Adipose tissue (tissue), 3 donors: ENCODE measurements around the gene LEFTY1. TPM values are rescaled to one million over a fixed set of nuclear protein-coding genes. Genes with fewer than 3 reads are reported as not detected.

Experiments used
- H3K27ac ChIP-seq: one replicate; pipeline ENCODE4 v1.5.1; 2013; ENCODE audit warnings: low read depth, low read length
- WGBS, 3 donors: extraction: QIAGEN DNeasy Blood & Tissue Kit; methylation state at CpG; one replicate each; pipeline ENCODE4 v1.1.7; 2013; 5-methylcytosine and 5-hydroxymethylcytosine counted together
- polyA plus RNA-seq, 3 donors: library from polyadenylated mRNA; stranded (reverse); fragments of 200-250 nt; gene quantifications; one replicate each; pipeline ENCODE4 v1.2.3, GENCODE V29; 2013
- donor health status: healthy with polysubstance abuse.
- donor health status: Bipolar disorder and iron deficiency.
- donor health status: healthy.

The LEFTY1 gene
- polyA plus RNA-seq, 3 donors = 0.18 to 60.5 TPM; not detected in 1

DNA sequence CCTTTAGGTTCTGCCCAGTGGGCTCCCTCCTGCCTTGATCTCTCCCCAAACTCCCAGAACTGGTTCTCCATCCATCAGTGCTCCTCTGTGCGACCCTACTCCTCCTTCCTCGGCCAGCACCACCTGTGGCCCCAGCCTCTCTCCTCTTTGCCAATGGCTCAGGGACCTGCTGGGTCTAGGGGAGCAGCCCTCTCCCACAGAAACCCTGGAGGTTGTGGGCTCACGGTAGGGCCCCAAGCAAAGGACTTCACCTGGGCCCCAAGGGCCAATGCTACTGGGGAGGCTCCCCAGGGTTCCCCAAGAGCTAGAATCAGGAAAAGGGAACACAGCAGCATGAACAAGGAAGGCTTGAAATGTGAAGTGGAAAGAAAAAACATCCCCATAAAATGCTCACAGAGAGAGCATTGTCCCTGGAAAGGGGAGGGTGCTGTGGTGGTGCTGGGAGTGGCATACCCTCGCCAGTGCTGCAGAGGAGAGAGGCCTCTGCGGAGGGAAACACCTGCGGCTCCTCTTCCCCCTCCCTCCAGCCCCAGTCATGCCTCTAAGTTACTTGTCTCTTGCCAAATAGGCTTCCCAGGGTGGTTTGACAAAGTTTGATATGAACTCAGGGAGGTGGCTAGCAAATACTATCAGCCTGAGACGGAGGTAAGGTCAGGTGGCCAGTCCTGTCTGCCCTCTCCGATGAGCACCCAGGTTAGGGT, 9.3 kb downstream of the LEFTY1 start:
- no peak overlapping the region for H3K27ac ChIP-seq
- 27 to 59% (median 56%) methylated on average over 6 to 8 of the region's 8 CpGs for WGBS, 3 donors

DNA sequence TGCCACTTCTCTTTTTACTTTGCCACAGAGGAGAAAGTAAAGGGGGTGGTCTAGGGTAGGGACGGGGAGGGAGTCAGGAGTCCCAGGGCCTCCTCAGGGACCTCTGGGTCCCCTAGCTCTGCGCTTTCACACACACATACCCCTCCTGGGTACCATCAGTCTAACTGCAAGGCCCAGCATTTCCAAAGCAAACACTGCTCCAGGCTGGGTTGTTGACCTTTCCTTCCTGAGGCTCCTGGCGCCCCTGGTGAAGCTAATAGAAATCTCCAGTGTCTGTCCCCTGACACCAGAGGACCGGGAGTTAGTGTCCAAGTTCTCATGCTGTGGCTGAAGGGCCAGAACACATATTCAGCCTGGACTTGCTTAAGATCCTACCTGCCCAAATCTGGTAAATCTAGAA, 10.7 kb downstream of the LEFTY1 start:
- 58 to 77% (median 70%) methylated on average over 4 of the region's 4 CpGs for WGBS, 3 donors

DNA sequence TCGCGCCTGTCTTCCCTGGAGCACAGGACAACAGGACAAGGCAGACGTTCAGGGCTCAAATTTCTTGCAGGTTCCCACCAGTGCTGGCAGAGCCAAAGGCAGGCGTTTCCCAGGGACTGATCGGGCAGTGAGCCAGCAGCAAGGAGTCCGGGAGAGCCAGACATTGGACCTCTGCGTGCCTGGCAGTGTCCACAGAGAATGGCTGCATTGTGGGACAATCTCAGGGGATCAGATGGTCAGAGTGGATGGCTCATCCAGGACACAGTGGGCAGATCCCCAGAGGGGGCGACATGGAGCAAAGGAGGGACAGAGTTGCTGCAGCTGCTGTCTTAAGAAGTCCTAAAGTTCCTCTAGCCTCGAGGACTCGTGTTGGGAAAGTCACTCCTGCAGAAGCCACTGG, 11.4 kb downstream of the LEFTY1 start:
- no peak overlapping the region for H3K27ac ChIP-seq
- WGBS, 3 donors = 30 to 47% (median 46%) methylated on average over 10 of the region's 10 CpGs

More for the DNA sequence above, 10.7 kb downstream of the LEFTY1 start:
- no peak overlapping the region for H3K27ac ChIP-seq

DNA sequence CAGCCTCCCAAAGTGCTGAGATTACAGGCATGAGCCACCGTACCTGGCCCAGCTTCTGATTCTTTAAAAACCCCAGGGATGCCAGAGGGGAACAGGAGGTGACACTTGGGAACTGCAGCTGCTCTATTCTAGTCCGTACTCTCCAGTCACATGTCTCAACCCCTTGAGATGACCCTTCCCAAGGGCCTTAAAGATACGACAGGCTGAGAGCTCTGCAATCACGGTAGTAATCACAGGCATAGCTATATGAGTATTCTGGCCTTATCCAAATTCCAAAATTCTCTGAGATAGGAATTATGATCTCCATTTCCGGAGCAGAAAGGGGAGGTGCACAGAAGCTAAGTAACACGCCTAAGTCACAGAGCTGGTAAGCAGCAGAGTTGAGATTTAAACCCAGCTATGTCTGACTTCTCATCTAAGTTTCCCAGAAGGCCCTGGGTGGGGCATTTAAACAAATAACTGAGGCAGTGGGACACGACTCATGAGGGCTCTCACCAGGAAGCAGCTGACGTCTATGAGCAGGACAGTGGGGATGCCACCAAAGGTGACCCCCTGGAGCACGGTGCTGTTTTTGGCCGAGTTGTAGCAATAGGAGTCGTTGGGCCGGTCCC, 11.9 kb downstream of the LEFTY1 start:
- H3K27ac ChIP-seq = no peak overlapping the region
- WGBS, 3 donors = 68 to 81% (median 69%) methylated on average over 12 of the region's 12 CpGs

- H3K27ac ChIP-seq = no peak overlapping the region
- WGBS, 3 donors = 61 to 91% (median 87%) methylated on average over 12 of the region's 12 CpGs
Observed at GRCh38 chr1:225875044-225875815, 13.7 kb downstream of the LEFTY1 start.

DNA sequence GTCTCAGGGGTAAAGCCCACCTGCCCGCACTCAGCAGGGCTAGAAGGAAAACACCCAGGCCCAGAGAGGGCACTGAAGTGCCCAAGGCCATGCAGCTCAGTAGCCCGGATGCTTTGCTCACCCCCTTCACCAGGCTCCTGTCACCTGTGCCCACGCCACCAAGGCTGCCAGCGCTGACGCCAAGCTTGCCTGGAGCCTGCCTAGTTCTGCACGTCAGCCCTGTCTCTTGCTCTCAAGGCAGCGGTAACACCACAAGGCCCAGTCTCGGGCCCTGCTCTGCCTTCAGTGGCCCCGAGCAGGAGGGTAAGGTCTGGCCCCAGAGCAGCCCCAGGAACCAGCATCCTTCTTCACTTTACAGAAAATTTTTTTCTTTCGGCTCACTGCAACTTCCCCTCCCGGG, 14.5 kb downstream of the LEFTY1 start:
- H3K27ac ChIP-seq = no peak overlapping the region
- 90 to 98% (median 94%) methylated on average over 11 of the region's 11 CpGs for WGBS, 3 donors

DNA sequence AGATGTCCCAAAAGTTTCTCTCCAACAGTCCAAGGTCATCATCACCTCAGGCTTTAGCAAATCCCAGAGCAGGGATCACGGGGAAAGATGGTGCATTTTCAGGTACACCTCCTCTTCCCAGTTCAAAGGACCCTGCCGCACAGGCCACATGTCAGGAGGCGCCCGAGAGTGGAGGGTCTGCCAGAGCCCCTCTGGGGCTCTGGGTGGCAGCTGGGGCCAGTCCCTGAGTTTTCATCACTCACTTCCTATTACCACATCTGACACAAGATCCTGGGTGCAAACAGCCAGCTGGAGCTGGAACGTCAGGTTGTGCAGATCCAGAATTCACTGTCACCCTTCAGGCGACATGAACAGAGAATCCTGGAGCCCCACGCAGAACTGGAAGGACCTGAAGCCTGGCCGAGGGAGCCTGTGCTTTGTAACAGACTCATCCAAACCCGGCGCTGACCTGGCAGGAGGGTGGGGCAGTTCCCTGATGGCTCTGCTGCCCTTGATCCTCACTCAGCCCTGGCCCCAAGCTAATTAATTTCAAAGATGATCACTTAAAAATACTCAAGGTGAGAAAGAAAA, 15.6 kb downstream of the LEFTY1 start:
- 80 to 85% (median 83%) methylated on average over 10 of the region's 10 CpGs for WGBS, 3 donors
- H3K27ac ChIP-seq = no peak overlapping the region

DNA sequence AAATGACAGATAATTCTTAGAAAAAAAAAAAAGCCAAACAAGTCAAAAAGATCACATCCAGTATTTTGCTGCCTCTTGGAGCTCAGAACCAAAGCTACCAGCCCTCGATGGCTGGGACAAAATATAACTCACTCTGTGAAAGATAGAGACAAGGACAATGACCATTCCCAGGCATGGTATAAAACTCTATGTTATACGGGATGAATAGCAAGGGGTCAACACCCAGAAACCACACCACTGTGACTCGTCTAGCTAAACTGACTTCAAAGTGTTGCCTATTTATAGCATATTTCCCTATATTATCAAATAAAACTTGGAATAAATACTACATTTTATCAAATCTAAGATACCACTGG, 16.9 kb downstream of the LEFTY1 start:
- H3K27ac ChIP-seq = no peak overlapping the region
- WGBS, 3 donors = 67 to 81% (median 81%) methylated on average over 3 of the region's 3 CpGs

DNA sequence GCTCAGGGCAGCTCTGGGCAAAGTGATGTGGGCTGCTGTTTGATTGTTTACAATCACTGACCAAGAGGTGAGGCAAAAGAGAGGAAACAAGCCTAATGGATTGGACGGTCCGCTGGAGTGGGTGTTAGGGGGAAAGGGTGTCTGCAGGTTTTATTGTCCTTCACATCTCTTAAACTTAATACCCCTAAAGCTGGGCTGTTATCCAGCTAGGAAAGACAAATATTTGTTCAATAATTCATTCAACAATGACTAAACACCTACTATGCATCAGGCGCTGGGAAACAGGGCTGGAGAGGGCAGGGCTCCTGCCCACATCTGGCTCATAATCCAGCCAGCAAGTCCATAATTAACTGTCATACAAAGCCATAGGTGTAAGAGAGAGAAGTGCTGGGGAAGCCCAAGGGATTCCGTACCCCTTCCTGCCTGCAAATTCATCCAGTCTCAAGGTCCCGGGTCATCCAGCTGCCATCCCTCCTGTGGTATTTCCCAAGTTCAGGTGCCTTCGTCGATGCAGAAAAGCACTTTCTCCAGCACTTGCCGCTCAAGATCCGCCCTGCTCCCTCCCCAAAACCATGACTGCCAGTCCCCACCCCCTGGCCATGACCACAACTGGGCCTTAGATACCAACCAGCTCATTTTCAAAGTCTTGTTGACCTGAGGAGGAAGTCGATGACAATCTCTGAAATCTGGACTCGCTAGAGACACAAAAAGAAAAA, 17.4 kb downstream of the LEFTY1 start:
- 58 to 79% (median 78%) methylated on average over 11 of the region's 11 CpGs for whole genome bisulfite sequencing, 3 donors
- no peak overlapping the region for H3K27ac ChIP-seq

GRCh38 chr1:225870911-225871310, 18.0 kb downstream of the LEFTY1 start:
- WGBS, 3 donors = 60 to 72% (median 69%) methylated on average over 3 of the region's 3 CpGs
- H3K27ac ChIP-seq = no peak overlapping the region

DNA sequence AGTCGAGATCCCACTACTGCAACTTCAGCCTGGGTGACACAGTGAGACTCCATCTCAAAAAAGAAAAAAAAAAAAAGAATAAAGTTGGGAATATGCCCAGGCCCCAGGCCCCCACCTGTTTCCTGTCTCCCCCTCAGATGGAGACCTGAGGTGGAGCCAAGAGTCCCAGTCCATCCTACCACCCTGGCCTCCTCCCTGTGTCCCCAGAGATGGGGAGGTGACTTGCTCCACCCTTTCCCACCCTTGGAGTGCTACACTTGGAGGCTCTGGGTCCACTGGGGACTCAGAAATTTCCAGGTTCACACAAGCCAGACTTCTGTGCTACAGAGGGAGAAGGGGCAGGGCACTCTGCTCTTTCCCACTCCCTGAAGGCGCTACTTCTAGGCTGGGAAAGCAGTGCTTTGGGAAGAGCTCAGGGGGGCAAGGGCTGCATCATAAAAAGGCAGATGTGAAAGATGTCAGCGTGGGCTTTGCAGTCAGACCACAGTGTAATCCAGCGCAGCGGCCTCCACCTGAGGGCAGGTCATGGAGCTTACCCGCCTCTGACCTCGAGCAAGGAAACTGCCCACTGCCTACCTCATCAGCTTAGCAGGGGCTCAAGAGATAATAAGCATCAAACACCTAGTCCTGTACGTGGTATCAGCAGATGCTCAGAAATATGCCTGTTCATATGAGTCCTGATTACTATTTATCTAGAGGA, 20.2 kb downstream of the LEFTY1 start:
- WGBS, 3 donors = 88 to 93% (median 92%) methylated on average over 8 of the region's 8 CpGs
- no peak overlapping the region for H3K27ac ChIP-seq

DNA sequence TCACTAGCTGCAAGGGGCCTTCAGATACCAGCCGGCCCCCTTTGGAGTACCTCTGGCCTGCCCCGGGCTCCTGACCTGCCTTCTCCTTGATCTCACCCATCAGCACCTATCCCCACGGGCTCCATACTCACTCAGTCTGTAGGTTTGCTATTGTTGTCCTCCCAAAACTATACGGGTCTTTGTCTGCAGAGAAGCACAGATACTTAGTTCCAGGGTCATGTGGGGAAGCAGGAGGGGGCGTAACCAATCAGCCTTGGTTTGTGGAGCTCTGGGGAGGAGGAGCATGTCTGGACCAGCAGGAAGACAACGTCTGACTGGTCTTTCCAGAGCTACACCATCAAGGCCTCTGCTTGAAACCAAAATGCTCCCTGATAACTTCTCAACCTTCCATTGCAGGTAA, 22.0 kb downstream of the LEFTY1 start:
- no peak overlapping the region for H3K27ac ChIP-seq
- WGBS, 3 donors = 67 to 80% (median 68%) methylated on average over 6 of the region's 6 CpGs

- no peak overlapping the region for H3K27ac ChIP-seq
- 51 to 82% (median 65%) methylated on average over 8 of the region's 8 CpGs for WGBS, 3 donors
Observed at GRCh38 chr1:225866061-225866837, 22.7 kb downstream of the LEFTY1 start.

DNA sequence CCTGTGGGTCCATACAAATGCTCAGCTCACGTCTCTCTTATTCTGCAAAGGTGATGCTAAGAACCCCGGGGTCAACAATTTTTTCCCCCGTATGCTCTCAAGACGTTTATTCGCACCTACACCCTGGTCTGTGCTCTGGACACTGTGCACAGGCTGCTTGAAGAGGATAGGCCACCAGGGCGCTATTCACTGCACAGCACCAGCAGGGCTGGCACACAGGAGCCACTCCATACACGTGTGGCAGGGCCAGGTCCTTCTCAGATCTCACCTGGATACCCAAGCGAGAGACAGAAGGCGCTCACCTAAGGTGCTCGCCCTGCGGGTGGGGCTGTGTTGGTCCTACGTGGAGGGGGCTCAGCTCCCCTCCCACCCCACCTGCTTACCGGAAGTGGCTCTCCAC, 23.4 kb downstream of the LEFTY1 start:
- no peak overlapping the region for H3K27ac ChIP-seq
- 83 to 85% (median 84%) methylated on average over 13 of the region's 13 CpGs for WGBS, 3 donors

GRCh38 chr1:225863167-225863566, 25.8 kb downstream of the LEFTY1 start:
- no peak overlapping the region for H3K27ac ChIP-seq
- WGBS, 3 donors = 88 to 96% (median 94%) methylated on average over 5 of the region's 5 CpGs

GRCh38 chr1:225862581-225862950, 26.4 kb downstream of the LEFTY1 start:
- H3K27ac ChIP-seq = no peak overlapping the region
- WGBS, 3 donors = 78 to 93% (median 90%) methylated on average over 13 of the region's 13 CpGs

- no peak overlapping the region for H3K27ac ChIP-seq
- 84 to 88% (median 86%) methylated on average over 13 of the region's 13 CpGs for WGBS, 3 donors
Observed at GRCh38 chr1:225861834-225862580, 26.9 kb downstream of the LEFTY1 start.
